Large intestine (tissue), 3 donors: Measurements from ENCODE around the gene KIRREL3. TPM values are rescaled to one million over a fixed set of nuclear protein-coding genes. Genes with fewer than 3 reads are reported as not detected.
A peak's percentile ranks its signal among the peaks of the same experiment; 100 is the strongest.

Source experiments
- DNase-seq, 2 donors: peaks; one replicate each; pipeline versions ENCODE4 v3.0.0 to v3.0.0-alpha.2; 2013
- H3K27ac ChIP-seq: one replicate; pipeline ENCODE4 v1.5.1; 2013; ENCODE audit warnings: low read length
- H3K27me3 ChIP-seq: 2 replicates; pipeline ENCODE4 v1.6.1; 2013; ENCODE audit warnings: low read length; ENCODE audit not compliant: control insufficient read depth, insufficient read depth
- H3K36me3 ChIP-seq: 2 replicates; pipeline ENCODE4 v1.6.1; 2013; ENCODE audit warnings: low read length; ENCODE audit not compliant: control insufficient read depth, insufficient read depth
- H3K4me1 ChIP-seq: one replicate; pipeline ENCODE4 v1.6.1; 2013; ENCODE audit warnings: low read length; ENCODE audit not compliant: control insufficient read depth, insufficient read depth
- H3K4me3 ChIP-seq: one replicate; pipeline ENCODE4 v1.5.1; 2013; ENCODE audit warnings: low read length
- H3K9me3 ChIP-seq: one replicate; pipeline ENCODE4 v1.6.1; 2013; ENCODE audit warnings: mild to moderate bottlenecking, low read depth, low read length, moderate library complexity; ENCODE audit not compliant: control insufficient read depth
- WGBS: methylation state at CpG from one replicate; pipeline ENCODE4 v1.1.5; 2013; ENCODE audit warnings: low lambda C conversion rate; ENCODE audit not compliant: insufficient coverage; 5-methylcytosine and 5-hydroxymethylcytosine counted together
- polyA plus RNA-seq: library from polyadenylated mRNA; unstranded; fragments of 120-200 nt; gene quantifications from one replicate; pipeline ENCODE4 v1.2.1, GENCODE V29; 2013

Gene KIRREL3
- polyA plus RNA-seq, 1 donor, result 0.96 TPM

DNA sequence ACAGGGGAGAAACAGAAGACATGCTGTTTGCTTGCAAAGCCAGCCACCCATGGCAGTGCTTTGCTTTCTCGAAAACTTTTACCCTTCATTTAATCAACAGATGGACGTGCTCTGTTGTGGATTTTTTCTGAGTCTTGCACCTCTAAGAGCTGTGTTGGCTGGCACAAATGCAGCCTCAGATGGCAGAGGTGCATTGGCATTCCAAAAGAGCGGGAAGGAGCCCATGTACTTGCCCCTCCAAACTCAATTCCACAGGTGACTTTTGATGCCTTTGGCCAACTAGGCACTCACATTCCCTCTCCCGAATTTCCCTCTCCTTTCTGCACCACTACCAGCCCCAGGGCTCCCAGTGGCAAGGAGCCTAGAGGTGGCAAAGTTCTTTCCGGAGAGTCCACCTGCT lies 1.2 kb downstream of the KIRREL3 start:
- H3K4me3 ChIP-seq, result no peak overlapping the region
- no CpG with 5 or more reads among the region's 5 CpGs for WGBS
- peaks cover 88% of the 10 kb centered on the region for H3K27me3 ChIP-seq
- H3K36me3 ChIP-seq, result no peaks in the 10 kb centered on the region
- no peak for DNase-seq
- H3K4me1 ChIP-seq, result no peaks in the 10 kb centered on the region
- peaks cover 3% of the 10 kb centered on the region for H3K9me3 ChIP-seq
- no peak overlapping the region for H3K27ac ChIP-seq

DNA sequence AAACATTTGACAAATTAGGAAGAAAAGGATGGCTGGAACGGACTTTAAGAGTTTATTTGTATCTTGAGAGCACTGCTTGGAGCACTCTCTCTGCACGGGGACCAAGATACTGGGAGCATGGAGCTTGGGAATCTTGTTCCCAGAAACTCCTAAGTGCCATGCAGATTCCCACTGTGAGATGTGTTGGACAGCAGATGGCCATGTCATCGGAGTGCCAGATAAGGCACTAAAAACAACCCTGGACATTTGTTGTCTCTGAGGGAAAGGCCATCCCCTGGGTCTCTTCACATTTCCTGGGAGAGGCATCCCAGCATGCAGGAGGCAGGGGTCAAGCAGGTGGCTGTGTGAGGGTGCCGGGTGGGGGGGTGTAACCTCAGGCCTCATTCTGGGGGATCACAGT lies 2.9 kb downstream of the KIRREL3 start:
- Histone ChIP-seq H3K4me3 (no peak overlapping the region), H3K27ac (no peak overlapping the region), H3K4me1 (no peaks in the 10 kb centered on the region), H3K27me3 (peaks cover 79% of the 10 kb centered on the region), H3K9me3 (no peaks in the 10 kb centered on the region), H3K36me3 (no peaks in the 10 kb centered on the region)
- DNase-seq, result no peak
- WGBS, result no CpG with 5 or more reads among the region's 4 CpGs

DNA sequence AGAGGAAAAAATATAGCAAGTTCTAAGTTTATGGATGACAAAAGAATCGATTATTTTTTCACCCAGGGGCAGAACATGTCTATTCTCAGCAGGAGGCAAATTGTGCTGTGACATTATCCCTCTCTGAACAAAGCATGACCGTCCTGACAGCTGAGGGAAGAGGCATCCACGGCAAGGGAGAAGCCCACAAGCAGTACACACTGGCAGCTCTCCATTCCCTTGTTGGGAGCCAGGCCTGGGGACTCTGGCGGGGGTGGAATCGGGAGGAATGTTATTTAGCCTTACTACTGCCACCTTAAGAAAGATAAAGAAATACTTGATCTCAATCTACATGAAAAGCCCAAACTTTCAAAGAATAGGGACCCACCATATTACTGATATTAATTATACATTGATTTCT lies 3.4 kb downstream of the KIRREL3 start:
- no peak for DNase-seq
- Histone ChIP-seq H3K27me3 (peaks cover 79% of the 10 kb centered on the region), H3K4me1 (no peaks in the 10 kb centered on the region), H3K36me3 (no peaks in the 10 kb centered on the region), H3K27ac (no peak overlapping the region), H3K4me3 (no peak overlapping the region), H3K9me3 (no peaks in the 10 kb centered on the region)
- no CpG with 5 or more reads among the region's 5 CpGs for WGBS

DNA sequence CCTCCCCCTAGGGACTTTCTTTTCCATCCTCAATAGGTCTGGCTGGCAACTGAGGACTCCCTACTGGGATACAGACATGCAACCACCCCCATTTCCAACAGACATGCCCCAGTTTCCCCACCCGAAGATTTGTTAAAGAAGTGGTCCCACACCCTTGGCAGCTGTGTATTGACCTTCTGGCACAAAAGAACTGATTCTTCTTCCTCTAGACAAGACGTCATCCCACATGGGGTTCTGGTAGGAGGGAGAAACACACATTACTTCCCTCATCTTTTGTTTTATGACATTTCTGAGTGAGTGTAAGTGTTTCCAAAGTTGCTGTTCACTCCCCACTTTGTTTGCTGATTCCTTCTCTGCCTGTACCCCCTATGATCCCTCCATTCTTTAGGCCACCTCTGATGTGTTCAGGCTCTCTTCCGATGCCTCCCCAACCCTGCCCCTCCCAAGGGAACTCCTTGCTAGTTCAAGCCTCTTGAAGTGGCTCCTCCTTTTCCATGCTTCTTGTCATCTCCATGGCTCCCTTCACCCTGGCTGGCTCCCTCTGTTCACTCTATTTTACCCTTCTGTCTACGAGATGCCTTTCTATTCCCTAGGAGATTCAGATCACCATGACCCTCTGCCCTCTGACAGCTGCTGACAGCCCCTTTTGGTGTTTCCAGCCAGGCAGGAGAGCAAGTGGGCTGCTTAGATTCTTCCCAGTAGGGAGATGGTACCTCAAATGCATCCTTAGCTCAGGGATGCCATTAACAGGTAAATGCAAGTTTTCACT lies 4.3 kb downstream of the KIRREL3 start:
- Histone ChIP-seq H3K27me3 (peaks cover 69% of the 10 kb centered on the region), H3K9me3 (no peaks in the 10 kb centered on the region), H3K36me3 (no peaks in the 10 kb centered on the region), H3K27ac (no peak overlapping the region), H3K4me1 (no peaks in the 10 kb centered on the region), H3K4me3 (no peak overlapping the region)
- WGBS, result no CpG with 5 or more reads among the region's 4 CpGs
- no peak for DNase-seq

DNA sequence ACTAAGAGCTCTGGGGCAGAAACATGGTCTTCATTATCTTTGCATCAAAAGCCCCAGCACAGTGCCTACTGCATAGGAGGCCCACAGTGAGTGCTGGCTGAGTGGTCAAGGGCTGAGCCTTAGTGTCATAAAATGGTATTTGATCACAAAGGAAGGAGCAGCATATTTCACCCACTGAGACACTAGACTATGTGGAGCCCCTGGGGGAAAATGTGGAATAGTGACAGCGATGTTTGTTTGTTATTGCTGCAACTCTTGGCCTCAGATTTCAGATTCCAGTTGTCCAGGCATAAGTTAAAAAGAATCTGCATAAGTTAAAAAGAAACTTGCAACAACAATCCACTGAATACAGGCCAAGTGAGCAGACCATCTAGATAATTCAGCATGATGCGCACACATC lies 7.0 kb downstream of the KIRREL3 start:
- Histone ChIP-seq H3K27me3 (peaks cover 65% of the 10 kb centered on the region), H3K36me3 (no peaks in the 10 kb centered on the region), H3K4me1 (peaks cover 3% of the 10 kb centered on the region), H3K4me3 (no peak overlapping the region), H3K9me3 (no peaks in the 10 kb centered on the region), H3K27ac (no peak overlapping the region)
- 100% methylated on average over 1 of the region's 2 CpGs for WGBS
- DNase-seq, result no peak

DNA sequence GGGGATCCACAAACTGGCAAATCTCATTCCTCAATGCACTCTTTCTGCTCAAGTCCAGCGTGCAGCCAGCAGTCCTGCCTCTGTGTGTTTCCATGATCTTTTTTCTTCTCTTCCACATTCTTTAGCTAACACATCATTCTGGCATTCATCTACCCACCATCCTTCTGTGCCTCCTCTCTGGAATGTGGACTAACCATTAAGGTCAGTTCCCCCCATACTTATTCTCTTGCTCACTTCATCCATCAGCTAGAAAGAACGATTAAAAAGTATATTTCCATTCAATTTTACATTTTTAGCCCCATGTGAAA lies 7.8 kb downstream of the KIRREL3 start:
- Histone ChIP-seq H3K27me3 (peaks cover 60% of the 10 kb centered on the region), H3K4me1 (peaks cover 3% of the 10 kb centered on the region), H3K27ac (no peak overlapping the region), H3K9me3 (no peaks in the 10 kb centered on the region), H3K4me3 (no peak overlapping the region), H3K36me3 (no peaks in the 10 kb centered on the region)
- no peak for DNase-seq
- no CpG with 5 or more reads among the region's 2 CpGs for WGBS

DNA sequence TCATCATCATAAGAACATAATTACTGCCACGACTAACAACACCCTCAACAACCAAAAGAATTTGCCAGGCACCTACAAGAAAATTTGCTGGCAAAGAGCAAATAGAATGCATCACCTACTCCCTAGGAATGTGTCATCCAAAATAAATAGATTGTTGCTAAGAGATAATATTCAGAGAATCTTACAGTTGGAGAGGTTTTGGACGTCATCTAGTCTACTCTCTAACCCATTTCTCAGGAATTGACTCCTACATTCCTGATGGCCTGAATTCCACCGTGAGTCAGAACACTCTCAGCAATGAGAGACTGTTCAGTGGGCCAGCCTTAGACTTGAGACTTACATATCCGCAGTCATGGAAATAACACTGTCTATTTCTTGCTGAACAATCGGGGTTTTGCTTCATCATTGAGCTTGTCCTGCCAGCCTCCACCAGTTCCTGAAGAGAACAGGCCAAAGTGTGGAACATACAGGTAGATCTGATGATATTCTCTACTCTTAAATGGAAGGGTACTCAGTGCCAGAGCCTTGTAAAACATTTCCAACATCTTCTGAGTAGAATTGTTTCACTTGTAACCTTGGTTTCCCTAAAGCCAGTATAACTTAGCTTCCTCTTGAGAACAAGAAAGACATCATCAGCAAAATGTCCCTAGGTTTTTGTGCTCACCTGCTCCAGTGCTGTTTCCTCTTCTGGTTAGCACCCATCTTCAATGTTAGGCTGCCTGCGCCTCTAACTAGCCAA lies 8.3 kb downstream of the KIRREL3 start:
- Histone ChIP-seq H3K27me3 (peaks cover 56% of the 10 kb centered on the region), H3K4me3 (no peak overlapping the region), H3K9me3 (no peaks in the 10 kb centered on the region), H3K27ac (no peak overlapping the region), H3K4me1 (peaks cover 3% of the 10 kb centered on the region), H3K36me3 (no peaks in the 10 kb centered on the region)
- DNase-seq, result no peak
- no CpG with 5 or more reads among the region's 6 CpGs for WGBS

DNA sequence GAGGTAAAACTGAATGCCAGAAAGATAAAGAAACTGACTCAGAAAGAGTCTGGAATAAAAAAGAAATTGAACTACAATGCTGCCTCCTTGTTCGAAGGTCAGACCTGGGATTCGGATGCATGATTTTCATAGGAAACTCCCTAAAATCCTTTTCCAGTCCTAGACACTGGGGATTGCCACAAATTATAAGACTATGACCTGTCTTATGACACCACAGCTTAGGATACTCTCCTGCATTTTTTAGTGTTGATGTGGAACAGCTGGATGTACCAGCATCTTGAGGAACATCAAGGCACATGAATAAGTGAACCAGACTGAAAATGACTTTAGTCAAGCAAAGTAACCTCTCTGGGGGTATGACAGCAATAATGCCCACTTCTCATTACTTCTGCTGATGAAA lies 9.0 kb downstream of the KIRREL3 start:
- Histone ChIP-seq H3K9me3 (no peaks in the 10 kb centered on the region), H3K36me3 (no peaks in the 10 kb centered on the region), H3K4me1 (peaks cover 3% of the 10 kb centered on the region), H3K4me3 (no peak overlapping the region), H3K27me3 (peaks cover 50% of the 10 kb centered on the region), H3K27ac (no peak overlapping the region)
- DNase-seq, result no peak
- WGBS, result 80% methylated on average over 1 of the region's 2 CpGs

DNA sequence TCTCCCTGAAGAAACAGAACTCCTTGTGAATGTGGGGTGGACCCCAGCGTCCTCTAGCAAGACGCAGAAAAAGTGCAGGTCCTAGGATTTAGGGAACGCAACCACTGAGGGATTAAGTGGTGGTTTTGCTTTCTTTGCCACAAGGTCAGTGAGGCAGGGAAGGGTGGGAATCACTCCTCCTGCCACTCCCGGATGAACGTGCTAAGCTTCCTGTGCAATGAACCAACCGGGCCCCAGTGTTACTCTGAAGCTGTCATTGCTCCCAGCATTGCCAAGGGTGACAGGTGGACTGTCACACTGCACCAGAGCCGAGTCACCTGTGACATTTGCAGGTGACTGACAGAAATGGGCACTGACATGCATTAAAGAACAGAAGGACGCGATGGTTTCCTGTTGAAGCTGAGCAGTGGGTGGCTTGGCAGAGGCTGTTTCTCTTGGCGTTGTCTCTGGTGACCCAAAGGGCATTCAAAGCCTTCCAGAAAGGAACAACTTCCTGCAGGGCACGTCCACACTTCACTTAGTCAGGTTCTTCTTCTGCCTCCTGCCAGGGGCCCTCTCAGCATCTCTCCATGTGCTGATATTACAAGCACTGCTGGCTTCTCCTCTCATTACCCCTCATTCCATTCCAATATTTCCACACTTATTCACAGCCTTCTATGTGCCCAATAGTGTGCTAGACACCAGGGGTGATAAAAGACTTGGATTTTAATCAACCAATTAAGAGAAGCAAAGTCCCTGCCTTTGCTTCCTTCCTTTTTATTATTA lies 9.7 kb downstream of the KIRREL3 start:
- H3K27ac ChIP-seq, result no peak overlapping the region
- H3K27me3 ChIP-seq, result peaks cover 45% of the 10 kb centered on the region
- H3K4me1 ChIP-seq, result peaks cover 3% of the 10 kb centered on the region
- no peaks in the 10 kb centered on the region for H3K36me3 ChIP-seq
- no peaks in the 10 kb centered on the region for H3K9me3 ChIP-seq
- no peak for DNase-seq
- H3K4me3 ChIP-seq, result no peak overlapping the region
- WGBS, result no CpG with 5 or more reads among the region's 11 CpGs

DNA sequence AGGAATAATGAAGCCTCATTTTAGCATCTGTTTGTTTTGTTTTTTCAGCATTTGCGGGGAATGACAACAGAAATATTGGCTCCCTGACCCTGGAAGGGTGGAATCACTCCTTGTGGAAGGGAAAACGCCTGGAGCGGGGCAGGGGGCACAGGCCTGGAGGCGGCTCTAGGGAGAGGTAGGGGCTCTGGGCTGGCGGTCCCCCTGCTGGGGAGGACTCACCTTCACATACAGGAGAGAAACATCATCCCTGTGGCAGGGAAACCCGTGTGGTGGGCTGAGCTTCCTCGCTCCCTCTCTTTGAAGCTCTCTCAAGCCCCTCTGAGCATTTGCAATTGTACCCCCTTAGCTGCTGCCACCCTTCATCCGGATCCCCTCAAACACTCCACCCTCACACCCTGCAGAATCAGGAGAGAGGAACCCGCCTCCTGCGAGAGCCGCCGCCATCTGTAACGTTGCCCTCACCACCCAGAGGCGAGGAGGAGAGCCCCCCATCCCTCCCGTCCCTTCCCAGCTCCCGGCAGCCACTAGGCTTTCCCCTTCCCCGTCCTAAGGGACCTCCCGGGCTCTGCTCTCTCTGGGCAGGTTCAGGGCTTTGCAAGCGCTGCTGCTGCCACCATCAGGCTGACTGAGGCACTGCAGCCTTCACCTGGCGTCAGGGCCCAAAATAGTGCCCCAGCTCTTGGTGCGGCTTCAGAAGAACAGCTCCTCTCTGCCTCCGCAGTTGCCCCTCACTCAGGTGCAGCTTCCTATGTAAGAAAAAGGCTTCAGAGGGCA lies 10.4 kb downstream of the KIRREL3 start:
- peaks cover 3% of the 10 kb centered on the region for H3K4me1 ChIP-seq
- no CpG with 5 or more reads among the region's 22 CpGs for WGBS
- H3K4me3 ChIP-seq, result no peak overlapping the region
- peaks cover 41% of the 10 kb centered on the region for H3K27me3 ChIP-seq
- no peaks in the 10 kb centered on the region for H3K9me3 ChIP-seq
- no peak overlapping the region for H3K27ac ChIP-seq
- no peaks in the 10 kb centered on the region for H3K36me3 ChIP-seq
- DNase-seq, result peak; percentile 34 to 43
